Activated CD4-positive, alpha-beta T cell treated with anti-CD3 and anti-CD28 coated beads for 48 hours (primary cell): ENCODE data around the gene PSENEN.
A peak's percentile ranks its signal among the peaks of the same experiment; 100 is the strongest.

Experiments
- DNase-seq: peaks from one replicate; pipeline ENCODE4 v3.0.0-alpha.2; 2020

PSENEN gene

DNA sequence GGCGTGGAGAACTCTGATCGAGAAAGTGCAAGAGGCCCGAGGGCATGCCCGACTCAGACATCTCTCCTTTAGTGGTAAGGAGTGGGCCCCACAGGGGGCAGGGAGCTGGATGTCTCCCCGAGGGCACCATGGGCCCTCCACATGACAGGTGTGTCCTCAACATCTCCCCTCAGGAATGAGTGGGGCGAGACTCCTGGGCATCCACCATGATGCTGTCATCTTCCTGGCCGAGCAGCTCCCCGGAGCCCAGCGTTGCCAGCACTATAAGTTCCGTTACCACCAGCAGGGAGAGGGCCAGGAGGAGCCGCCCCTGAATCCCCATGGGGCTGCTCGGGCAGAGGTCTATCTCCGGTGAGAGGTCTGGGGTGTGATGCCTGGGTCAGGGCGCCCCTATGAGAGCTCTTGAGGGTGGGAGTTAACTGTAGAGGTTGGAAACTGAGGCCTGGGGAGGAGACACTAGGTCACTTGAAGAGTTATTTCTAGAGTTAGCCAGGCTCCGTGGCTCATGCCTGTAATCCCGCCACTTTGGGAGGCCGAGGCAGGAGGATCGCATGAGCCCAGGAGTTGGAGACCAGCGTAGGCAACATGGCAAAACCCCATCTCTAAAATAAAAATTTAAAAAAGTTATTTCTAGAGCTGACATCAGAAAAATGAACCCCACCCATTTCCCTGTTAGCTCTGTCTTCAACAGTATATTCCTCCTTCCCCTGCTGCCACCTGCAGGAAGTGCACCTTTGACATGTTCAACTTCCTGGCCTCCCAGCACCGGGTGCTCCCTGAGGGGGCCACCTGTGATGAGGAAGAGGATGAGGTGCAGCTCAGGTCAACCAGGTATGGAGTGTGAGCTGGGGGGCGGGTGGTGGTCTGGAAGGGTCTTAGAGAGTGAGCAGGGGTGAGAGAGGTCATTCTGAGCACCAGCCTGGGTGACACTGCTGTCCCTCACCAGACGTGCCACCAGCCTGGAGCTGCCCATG lies 8.3 kb upstream of the PSENEN start:
- no peak for DNase-seq

DNA sequence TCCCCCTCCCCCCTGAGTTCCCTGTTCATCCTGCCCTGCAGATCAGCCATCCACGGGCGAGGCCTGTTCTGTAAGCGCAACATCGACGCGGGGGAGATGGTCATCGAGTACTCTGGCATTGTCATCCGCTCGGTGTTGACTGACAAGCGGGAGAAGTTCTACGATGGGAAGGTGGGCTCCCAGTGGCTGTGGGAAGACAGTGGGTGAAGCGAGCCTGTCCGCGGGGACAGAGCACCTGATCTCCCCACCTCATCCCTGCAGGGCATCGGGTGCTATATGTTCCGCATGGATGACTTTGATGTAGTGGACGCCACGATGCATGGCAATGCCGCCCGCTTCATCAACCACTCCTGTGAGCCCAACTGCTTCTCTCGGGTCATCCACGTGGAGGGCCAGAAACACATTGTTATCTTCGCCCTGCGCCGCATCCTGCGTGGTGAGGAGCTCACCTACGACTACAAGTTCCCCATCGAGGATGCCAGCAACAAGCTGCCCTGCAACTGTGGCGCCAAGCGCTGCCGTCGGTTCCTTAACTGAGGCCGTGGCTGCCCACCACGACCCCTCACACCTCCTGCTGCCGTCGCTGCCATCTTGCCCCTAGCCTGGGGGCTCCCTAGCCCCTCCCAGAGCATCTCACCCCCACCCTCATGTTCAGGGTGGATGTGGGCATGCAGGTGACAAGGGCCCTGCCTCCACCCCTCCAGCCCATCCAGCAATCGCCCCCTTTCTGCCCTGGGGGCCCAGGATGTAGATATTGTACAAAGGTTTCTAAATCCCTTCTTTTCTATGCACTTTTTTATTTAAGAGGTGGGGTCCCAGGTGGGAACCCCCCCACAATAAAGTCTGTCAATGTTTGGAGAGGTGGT lies 7.2 kb upstream of the PSENEN start:
- no peak for DNase-seq

DNA sequence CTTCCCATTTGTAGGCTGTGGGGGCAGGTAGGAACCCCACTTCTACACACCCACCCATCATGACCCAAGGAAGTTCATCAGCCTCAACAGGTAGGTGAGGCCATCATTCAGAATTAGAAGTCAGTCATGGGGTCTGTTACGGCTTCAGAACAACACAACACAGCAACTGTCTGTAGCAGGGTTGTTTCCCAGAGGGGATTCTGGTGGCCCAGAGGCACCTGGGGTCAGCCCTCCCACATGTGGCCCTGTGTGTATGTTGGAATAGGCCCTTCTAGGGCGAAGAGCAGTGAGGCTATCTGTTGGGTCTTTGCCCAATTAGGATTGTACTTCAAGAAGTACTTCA lies 6.6 kb upstream of the PSENEN start:
- no peak for DNase-seq

DNA sequence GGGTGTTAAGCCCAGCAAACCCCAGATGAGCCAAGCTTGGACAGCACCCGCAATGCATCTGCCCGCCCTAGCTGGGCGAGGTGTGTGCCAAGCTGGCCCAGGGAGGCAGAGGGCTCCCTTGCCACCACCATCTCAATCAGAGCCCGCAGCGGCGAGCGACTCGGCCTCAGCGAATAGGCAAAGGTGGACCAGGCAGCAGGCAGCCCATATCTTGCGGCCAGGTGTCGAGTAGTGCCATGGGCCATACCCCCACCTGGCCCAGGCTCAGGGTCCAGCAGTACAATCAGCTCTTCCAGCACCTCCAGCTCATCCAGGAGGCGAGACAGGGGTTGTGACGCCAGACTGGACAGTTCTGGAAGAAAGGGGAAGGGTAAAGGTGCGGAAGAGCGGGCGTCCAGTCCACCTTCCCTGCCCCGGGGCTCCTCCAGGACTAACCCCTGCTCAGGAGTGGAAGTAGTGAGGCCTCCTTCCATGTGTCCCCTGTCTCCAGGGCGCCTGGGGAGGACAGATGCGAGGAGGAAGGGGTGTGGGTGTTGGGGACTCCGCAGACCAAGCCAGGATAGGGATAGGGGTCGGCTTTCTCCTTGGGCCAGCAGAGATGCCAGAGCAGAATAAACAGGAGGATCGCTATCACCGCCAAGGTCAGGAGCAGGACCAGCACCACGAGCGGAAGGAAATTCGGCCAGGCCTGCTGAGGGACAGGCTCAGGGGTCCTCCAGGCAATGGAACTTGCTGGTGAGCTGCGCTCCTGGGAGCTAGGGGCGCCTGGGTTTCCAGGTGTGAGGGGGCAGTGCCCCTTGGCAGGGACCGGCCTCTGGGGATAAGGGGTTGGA lies 6.0 kb upstream of the PSENEN start:
- no peak for DNase-seq

DNA sequence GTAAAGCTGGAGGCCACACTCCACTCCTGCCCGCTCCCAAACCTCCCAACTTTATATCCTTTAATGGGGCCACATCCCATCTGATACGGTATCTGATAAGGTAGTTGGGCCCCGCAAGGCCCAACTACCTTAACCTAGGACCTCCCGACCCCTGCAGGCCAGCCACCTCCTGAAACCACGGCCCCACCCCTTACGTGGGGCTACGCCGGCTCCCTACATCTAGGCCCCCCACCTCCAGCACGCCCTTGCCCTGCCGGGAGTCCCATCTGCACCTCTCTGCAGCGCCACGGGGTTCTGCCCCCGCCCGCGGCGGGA lies 5.4 kb upstream of the PSENEN start:
- no peak for DNase-seq

DNA sequence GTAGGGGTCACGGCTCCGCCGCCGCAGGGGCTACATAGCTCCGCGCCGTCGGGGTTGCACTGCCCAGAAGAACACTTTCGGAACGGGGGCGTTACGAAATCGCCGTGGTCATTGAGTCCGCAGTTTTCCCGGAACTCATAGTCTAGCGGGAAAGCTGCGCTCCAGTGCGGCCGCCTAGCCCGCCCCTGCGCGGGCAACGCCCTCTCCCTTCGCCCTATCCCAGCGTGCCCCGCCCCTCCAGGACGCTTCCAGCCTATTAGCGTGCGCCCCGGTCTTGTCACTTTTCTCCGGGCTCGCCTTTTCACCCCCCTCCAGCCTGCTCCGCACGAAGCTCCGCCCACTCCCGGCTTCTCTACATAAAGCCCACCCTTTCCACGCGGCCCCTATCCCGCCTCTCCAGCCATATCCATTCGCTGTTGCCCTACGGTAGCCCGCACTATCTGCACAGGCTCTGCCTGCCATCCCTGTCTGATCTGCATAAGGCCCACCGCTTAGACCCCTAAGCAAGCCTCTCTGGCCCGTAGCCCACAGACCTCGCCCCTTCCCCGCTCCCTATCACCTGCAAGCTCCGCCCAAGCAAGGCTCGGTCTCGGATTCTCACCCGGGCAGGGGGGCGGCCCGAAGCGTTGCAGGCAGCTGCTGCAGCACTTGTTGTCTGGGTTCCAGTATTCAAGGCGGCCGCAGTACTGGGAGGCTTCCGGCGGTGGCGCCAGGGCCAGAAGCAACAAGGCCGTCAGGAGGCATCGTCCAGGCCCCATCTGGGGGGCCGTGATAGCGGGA lies 4.8 kb upstream of the PSENEN start:
- DNase-seq = peak; percentile 98

DNA sequence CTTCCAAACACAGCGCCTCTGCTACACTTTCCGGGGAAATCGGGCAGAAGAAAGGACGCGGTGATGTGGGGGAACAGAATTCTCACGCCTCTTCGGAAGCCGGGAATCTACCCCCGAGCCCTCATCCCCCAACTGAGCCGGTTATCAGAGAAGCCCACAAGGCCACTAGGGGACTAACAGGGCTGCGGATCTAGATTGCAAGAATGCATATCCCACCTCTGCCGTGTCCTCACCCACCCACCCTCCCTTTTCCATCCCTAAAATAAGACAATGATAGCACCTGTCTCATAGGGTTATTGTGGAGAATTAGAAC lies 4.3 kb upstream of the PSENEN start:
- DNase-seq = no peak

DNA sequence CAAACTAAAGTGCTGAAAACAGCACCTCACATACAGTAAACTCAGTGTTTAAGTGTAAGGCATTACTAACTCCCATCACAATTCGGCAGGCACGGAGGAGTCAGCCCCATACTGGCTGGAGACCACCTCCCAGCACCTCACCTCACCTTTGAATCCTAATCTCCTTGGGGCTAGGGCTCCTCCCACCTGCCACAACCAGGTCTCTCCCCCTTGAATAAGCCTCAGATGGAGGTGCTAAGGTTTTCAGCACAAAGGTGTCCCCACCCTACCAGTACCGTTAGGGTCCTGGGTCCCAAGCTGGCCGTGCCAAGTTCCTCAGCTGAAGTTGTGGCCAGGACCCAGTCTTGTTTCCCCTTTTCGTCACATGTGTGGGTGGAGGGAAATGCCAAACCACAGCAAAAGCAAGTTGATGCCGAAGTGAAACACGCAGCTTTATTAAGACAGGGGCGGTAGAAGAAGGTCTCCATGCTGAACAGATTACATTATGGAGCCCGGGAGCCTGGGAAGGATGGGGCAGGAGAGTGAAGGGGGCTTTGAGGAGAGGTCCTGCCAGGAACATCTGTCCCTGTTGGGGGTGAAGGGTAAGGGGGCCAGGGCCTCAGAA lies 3.2 kb upstream of the PSENEN start, which contains the start of gene IGFLR1:
IGFLR1 (minus strand) TSS at position 332 of the 604 bp plus-strand sequence. CDS start 1,272 bp downstream, outside the sequence.
- peak; percentile 82 for DNase-seq

DNA sequence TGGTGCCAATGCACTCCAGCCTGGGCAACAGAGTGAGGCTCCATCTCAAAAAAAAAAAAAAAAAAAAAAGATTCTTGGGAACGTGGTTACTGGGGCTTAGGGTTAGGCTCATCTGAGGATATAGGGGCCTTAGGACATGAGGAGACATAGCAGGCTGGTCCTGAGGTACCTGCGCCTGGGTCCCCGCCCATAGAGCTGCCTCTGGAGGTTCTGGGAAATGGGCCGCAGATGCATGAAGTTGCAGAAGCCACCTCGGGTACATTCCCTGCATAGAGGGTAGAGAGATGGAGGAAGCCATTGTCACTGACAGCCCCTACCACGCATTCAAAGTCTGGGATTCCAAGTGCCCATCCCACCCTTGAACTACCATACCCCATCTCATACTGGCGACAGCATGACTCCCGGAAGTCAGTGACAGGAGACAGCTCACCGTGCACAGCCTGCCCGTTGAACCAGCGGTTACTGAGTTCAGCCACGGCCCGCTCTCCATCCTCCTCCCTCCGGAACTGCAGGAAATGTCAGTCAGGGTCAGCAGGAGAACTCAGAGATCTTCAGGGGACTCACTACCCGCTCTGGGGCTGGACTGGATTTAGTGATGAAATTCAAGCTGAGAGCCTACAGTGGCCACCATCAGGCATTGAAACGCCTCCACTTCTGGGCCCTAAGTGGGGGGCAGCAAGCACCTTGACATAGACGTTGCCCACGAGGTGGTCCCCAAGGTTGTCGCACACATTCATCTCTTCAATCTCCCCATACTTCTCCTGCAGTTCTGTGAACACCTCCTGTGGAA lies 1.6 kb upstream of the PSENEN start:
- no peak for DNase-seq

DNA sequence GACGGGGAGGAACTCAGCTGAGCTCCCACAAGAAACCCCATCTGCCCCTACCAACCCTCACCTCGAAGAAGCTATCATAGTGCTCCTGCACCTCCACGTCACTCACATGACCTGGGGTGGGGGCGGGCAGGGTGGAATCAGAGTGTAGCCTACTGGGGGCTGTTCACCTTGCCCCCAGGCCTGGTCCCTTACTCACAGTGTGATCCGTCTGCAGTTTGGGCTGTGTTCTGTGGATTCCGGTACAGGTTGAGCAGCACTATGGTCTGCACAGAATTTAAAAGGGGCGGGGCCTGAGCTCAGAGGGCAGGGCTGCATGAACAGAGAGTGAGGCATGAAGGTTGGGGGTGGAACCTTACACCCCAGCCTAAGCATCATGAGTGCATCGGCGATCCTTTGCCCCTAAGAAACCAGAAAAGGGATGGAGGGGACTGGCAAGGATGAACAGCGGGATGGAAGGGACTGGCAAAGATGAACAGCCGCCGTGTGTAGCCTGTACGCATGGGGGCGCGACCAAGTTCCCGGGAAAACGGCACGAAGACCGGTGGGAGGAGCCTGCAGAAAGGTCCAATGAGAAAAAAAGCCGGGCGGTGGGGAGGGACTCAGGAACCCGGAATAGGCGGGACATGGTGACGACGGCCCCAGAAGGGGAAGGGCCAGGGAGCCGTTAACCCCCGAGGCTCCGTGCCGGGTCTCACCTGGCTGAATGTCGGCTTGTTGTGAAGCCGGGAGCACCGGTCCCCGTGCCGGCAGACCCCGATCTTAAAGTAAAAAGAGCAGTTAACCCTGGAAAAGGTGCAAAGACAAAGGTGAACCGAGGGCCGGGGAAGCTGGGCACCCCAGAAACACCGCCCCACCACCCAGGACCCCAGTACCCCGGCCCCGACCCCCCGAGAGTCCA lies 772 bp upstream of the PSENEN start:
- DNase-seq = peak; percentile 95

DNA sequence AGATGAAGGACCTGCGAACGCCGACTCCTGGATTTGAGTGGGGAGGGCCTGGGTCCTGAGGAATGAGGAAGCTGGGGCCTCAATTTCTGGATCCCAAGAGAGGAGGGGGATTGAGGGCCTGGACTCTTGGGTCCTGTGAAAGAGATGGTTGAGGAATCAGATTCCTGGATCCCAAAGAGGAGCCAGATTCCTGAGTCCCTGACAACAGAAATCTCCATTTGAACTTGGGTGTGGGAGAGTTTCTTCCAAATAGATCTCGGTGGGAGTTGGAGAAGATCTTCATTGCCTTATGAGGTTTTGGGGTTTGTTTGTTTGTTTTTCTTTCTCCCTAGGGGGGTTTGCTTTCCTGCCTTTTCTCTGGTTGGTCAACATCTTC lies 624 bp downstream of the PSENEN start:
- no peak for DNase-seq

DNA sequence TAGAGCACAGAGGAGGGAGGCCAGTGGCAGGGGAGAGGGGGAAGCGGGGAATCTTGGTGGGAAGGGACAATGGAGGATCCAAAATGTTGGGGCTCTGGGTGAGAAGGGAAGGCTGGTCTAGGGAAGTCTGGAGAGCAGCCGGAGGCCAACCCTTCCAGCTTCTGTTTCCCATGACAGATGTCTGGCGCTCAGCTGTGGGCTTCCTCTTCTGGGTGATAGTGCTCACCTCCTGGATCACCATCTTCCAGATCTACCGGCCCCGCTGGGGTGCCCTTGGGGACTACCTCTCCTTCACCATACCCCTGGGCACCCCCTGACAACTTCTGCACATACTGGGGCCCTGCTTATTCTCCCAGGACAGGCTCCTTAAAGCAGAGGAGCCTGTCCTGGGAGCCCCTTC lies 1.1 kb downstream of the PSENEN start:
- DNase-seq = no peak

DNA sequence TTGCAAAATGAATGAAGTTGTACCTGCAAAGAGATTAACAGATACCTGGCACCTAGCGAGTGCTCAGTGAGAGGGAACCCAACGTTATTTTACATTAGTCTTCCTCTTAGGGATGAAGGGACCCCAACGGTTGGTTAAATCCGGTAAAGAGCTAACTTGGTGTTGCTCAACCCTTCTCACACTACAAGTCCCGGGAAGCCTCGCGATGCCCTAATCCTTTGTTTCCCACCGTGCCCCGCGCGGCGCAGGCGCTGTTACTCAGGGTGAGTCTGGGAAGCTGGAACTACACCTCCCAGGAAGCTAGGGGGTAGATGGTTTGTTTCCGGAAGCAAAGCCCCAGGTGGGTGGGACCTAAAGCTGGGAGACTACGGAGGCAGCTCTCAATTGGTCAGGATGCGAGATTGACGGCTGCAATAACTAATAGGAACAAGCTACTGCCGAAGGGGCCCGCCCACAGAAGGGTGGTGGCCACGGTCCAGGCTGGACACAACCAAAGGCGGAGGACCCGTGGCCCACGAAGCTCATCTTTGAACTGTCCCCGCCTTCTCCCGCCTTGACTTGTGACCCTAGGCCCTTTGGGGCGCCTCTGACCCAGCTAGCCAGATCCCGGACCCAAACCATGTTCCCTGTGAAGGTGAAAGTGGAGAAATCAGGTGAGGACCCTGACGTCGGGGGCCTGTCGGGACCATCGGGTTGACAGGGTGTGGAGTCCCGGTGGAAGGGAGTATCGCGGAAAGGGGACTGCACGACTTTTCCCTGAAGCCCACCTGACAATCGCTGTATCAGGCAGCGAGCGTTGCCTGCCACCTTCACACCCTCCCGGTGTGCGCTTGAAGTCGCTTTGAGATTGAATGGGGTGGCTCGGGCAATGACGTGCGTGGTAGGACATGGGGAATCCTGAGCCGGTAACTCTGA lies 2.9 kb downstream of the PSENEN start, which contains the start of gene LIN37:
LIN37 (plus strand) TSS at position 471 of the 915 bp plus-strand sequence; CDS start at position 620, 149 bp downstream.
- DNase-seq = peak; percentile 99

DNA sequence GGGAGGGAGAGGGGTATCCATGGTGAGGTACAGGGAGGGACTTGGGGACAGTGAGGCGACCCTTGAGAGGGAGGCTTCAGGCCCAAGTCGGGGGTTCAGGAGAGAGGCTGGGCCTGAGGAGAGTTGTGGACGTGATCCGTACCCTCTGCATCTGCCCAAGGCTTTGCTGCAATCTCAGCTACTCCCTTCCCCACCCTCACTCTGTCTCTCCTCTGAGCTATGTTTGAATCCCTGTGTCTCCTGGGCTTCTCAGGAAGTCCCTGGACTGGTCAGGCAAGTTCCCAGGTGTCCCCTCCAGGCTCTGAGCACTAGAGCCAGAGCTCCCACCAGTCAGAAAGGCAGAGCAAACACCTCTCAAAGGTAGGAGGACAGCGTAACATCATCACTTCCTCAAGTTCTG lies 4.7 kb downstream of the PSENEN start:
- DNase-seq = no peak

DNA sequence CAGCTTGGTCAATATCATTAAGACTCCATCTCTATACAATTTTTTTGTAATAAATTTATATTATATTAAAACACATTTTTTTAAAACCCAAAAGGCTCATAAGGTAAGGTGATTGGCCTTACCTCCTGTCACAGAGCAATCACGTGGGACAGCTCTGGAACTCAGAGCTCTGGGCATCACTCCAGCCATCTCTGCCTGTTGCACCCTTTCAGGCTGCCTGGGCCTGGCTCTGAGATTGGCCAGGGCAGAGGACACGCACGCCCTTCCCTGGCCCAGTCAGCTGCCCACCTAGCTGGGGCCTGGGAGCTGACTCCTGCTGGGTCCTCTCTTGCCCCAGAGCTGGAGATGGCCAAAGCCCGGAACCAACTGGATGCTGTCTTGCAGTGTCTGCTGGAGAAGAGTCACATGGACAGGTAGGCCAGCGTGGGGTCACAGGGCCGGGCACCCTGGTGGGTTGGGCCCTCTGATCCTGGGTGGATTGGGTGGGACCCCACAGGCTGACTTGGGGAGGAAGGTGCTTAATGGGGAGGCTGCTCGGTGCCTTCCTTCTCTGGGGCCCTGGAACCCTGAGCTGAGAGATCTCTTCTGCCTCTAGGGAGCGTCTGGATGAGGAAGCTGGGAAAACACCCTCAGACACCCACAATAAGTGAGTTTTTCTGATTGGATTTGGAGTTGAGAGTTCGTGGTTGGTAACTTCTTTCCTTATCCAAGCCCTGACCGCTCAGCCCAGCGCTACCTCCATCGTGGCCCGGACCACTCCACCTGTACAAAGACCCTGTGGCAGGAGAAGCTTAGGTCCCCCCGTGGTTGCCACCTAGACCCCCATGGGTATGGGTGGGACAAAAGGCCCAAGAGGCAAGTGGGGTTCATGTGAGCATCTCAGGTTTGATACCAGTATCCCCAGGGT lies 6.6 kb downstream of the PSENEN start:
- DNase-seq = no peak

DNA sequence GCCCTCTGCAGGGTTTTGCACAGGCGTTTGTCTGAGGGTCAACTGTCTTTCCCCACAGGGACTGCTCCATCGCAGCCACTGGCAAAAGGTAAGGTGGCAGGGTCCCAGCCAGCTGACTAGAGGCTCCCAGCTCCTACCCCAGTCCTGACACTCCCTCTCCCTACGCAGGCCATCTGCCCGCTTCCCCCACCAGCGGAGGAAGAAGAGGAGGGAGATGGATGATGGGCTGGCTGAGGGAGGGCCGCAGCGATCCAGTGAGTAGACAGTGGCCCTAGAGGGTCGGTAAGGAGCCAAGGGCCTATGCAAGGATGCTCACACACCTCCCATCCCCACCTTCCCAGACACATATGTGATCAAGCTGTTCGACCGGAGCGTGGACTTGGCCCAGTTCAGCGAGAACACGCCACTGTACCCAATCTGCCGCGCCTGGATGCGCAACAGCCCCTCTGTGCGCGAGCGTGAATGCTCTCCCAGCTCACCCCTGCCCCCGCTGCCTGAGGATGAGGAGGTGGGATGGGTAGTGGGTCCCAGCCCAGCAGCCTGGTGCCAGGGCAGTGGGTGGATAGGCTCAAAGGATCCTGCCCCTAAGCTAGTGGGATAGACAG lies 7.4 kb downstream of the PSENEN start:
- no peak for DNase-seq
